Measurements from ENCODE around the gene SEMA5A.

DNA sequence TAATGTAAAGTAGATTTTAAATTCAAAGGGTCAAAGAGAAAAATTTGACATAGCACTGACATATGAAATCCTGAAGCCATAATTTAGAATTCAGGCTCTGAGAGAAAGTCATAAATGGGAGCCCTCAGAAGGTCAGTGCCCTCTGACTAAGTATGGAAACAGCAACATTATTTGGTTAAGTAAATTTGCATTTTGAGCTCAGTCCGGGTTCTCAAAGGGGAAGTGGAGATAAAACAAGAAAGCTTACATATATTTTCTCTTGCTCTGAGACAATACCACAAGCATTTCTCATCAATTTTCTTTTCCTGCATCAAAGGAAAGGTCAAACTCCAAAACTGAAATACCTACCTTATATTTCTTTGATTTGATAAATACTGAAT, 348.0 kb downstream of the SEMA5A start:
- TF ChIP-seq REST (IDR thresholded peaks at IDR 0.05; ENCODE audit: low read depth, low read length) (no peak), ELF1 (IDR thresholded peaks at IDR 0.05) (no peak), CTCF (IDR thresholded peaks at IDR 0.05) (no peak), MXI1 (IDR thresholded peaks at IDR 0.05; ENCODE audit: low read depth, low read length) (no peak), GATA2 (CRISPR knock-in tag; IDR thresholded peaks at IDR 0.05) (no peak), RXRA (IDR thresholded peaks at IDR 0.05; ENCODE audit: borderline replicate concordance, low read depth) (no peak), RAD21 (IDR thresholded peaks at IDR 0.05; ENCODE audit: low read length) (no peak), YY1 (IDR thresholded peaks at IDR 0.05; ENCODE audit: low read depth) (no peak), TCF12 (IDR thresholded peaks at IDR 0.05) (no peak), USF1 (IDR thresholded peaks at IDR 0.05; ENCODE audit: borderline replicate concordance, low read depth) (no peak), ZBTB33 (IDR thresholded peaks at IDR 0.05; ENCODE audit: borderline replicate concordance, low read depth) (no peak)
- TF ChIP-seq, protein P1, sequence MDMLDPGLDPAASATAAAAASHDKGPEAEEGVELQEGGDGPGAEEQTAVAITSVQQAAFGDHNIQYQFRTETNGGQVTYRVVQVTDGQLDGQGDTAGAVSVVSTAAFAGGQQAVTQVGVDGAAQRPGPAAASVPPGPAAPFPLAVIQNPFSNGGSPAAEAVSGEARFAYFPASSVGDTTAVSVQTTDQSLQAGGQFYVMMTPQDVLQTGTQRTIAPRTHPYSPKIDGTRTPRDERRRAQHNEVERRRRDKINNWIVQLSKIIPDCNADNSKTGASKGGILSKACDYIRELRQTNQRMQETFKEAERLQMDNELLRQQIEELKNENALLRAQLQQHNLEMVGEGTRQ (IDR thresholded peaks at IDR 0.05; ENCODE audit: borderline replicate concordance, low read depth, low read length): no peak
